CD14-positive monocyte (primary cell): ENCODE measurements around the gene OR10A4. TPM values are rescaled to one million over a fixed set of nuclear protein-coding genes. Genes with fewer than 3 reads are reported as not detected.
A peak's percentile ranks its signal among the peaks of the same experiment; 100 is the strongest.

Experiments
- DNase-seq, 3 donors: peaks; one replicate each; pipeline ENCODE4 v3.0.0-alpha.2; 2011 to 2022
- H2AFZ ChIP-seq: 2 replicates; pipeline ENCODE4 v1.6.0; 2012; ENCODE audit warnings: mild to moderate bottlenecking, low read depth, low read length, inconsistent platforms; ENCODE audit not compliant: insufficient read depth, poor library complexity, severe bottlenecking
- H3K27ac ChIP-seq, 2 donors: 1 replicate in 1 of 2; 2 replicates in 1 of 2; pipeline ENCODE4 v1.5.1; 2012 to 2013; ENCODE audit warnings: low read length in 2 of 2, control low read depth in 1 of 2, inconsistent platforms in 1 of 2, low read depth in 1 of 2, mild to moderate bottlenecking in 1 of 2
- H3K27me3 ChIP-seq, 2 donors: one replicate each; pipeline versions ENCODE4 v1.6.0 to v1.6.1; 2011 to 2013; ENCODE audit warnings: low read length in 2 of 2; ENCODE audit not compliant: control insufficient read depth in 2 of 2, insufficient read depth in 2 of 2
- H3K36me3 ChIP-seq, 2 donors: replicated peaks in 1 of 2; 1 replicate in 1 of 2; 2 replicates in 1 of 2; pipeline versions ENCODE4 v1.5.1 to v1.6.1; 2012 to 2013; ENCODE audit warnings: low read length in 2 of 2, control low read depth in 1 of 2, inconsistent platforms in 1 of 2, mild to moderate bottlenecking in 1 of 2; ENCODE audit not compliant: insufficient read depth in 2 of 2, control insufficient read depth in 1 of 2
- H3K4me1 ChIP-seq, 2 donors: 1 replicate in 1 of 2; 2 replicates in 1 of 2; pipeline versions ENCODE4 v1.5.1 to v1.6.1; 2012 to 2013; ENCODE audit warnings: low read length in 2 of 2, control low read depth in 1 of 2, inconsistent platforms in 1 of 2, mild to moderate bottlenecking in 1 of 2, moderate library complexity in 1 of 2; ENCODE audit not compliant: insufficient read depth in 2 of 2, control insufficient read depth in 1 of 2
- H3K4me2 ChIP-seq: replicated peaks from 2 replicates; pipeline ENCODE3; 2012; ENCODE audit warnings: low read length, moderate library complexity, mild to moderate bottlenecking; ENCODE audit not compliant: poor library complexity, severe bottlenecking; ENCODE audit errors: extremely low read depth
- H3K4me3 ChIP-seq, 3 experiments: fragments of 200-600 bp in 1 of 3; sonication (generic) in 1 of 3; replicated peaks in 1 of 3; 1 replicate in 2 of 3; 2 replicates in 1 of 3; pipeline ENCODE4 v1.5.1; 2011 to 2013; ENCODE audit warnings: low read length in 3 of 3, mild to moderate bottlenecking in 3 of 3, control low read depth in 2 of 3, low read depth in 2 of 3, inconsistent platforms in 1 of 3, moderate library complexity in 1 of 3
- H3K79me2 ChIP-seq: 2 replicates; pipeline ENCODE4 v1.6.0; 2012; ENCODE audit warnings: mild to moderate bottlenecking, control low read depth, inconsistent platforms, low read length, moderate library complexity; ENCODE audit not compliant: insufficient read depth
- H3K9ac ChIP-seq: 2 replicates; pipeline ENCODE4 v1.6.0; 2017; ENCODE audit warnings: low read length, mild to moderate bottlenecking; ENCODE audit not compliant: insufficient read depth, poor library complexity, severe bottlenecking
- H3K9me3 ChIP-seq, 2 donors: replicated peaks in 1 of 2; 1 replicate in 1 of 2; 2 replicates in 1 of 2; pipeline versions ENCODE4 v1.5.1 to v1.6.1; 2012 to 2013; ENCODE audit warnings: low read length in 2 of 2, control low read depth in 1 of 2; ENCODE audit not compliant: control insufficient read depth in 1 of 2, insufficient read depth in 1 of 2
- H4K20me1 ChIP-seq: 2 replicates; pipeline ENCODE4 v1.6.0; 2012; ENCODE audit warnings: mild to moderate bottlenecking, low read length, control low read depth, moderate library complexity; ENCODE audit not compliant: insufficient read depth
- H3K27ac Mint-ChIP-seq, 7 donors: one replicate each; pipeline ENCODE4 v1.8.0; 2020; ENCODE audit warnings: mild to moderate bottlenecking in 7 of 7, mixed read lengths in 7 of 7, moderate library complexity in 6 of 7, inconsistent platforms in 2 of 7
- H3K27me3 Mint-ChIP-seq, 3 donors: one replicate each; pipeline ENCODE4 v1.8.0; 2021 to 2022; ENCODE audit warnings: low read depth in 3 of 3, mild to moderate bottlenecking in 3 of 3, mixed read lengths in 3 of 3, moderate library complexity in 3 of 3, inconsistent platforms in 1 of 3
- H3K36me3 Mint-ChIP-seq, 2 donors: one replicate each; pipeline ENCODE4 v1.8.0; 2020; ENCODE audit warnings: mixed read lengths in 2 of 2, inconsistent platforms in 1 of 2, mild to moderate bottlenecking in 1 of 2
- H3K4me1 Mint-ChIP-seq: one replicate; pipeline ENCODE4 v1.8.0; 2020; ENCODE audit warnings: mild to moderate bottlenecking, mixed read lengths
- H3K4me3 Mint-ChIP-seq, 2 donors: one replicate each; pipeline ENCODE4 v1.8.0; 2020; ENCODE audit warnings: mild to moderate bottlenecking in 2 of 2, mixed read lengths in 2 of 2, moderate library complexity in 1 of 2
- H3K9me3 Mint-ChIP-seq, 7 donors: one replicate each; pipeline ENCODE4 v1.8.0; 2020 to 2022; ENCODE audit warnings: mixed read lengths in 7 of 7, mild to moderate bottlenecking in 6 of 7, moderate library complexity in 6 of 7, inconsistent platforms in 2 of 7
- CTCF ChIP-seq: fragments of 200-600 bp; IDR thresholded peaks from one replicate; pipeline ENCODE4 v1.8.0; 2022; ENCODE audit warnings: antibody characterized with exemption, mild to moderate bottlenecking
- WGBS: methylation state at CpG from one replicate; pipeline ENCODE4 v1.1.5; 2013; ENCODE audit warnings: missing lambda C conversion rate; ENCODE audit not compliant: insufficient coverage; 5-methylcytosine and 5-hydroxymethylcytosine counted together
- intact Hi-C, 2 donors: fragments of 100-400 bp; cut with micrococcal nuclease; formaldehyde crosslinking; loops; one replicate each; pipeline versions ENCODE4 v1.15.0 to v1.15.1; 2023
- polyA plus RNA-seq, 3 donors: library from polyadenylated mRNA; depleted of rRNA in 1 of 3; unstranded in 2 of 3; stranded (reverse) in 1 of 3; fragments of 300-500 nt in 2 of 3; fragments of >200 nt in 1 of 3; fragmentation: Illumina TruSeq in 2 of 3; gene quantifications; 1 replicate in 2 of 3; 2 replicates in 1 of 3; pipeline ENCODE4 v1.2.3, GENCODE V29; 2012 to 2021

The OR10A4 gene
- polyA plus RNA-seq, 3 donors, result not detected

- intact Hi-C loops, result no loop called here
- no peaks in the 10 kb centered on the region for H3K9me3 ChIP-seq
- Mint-ChIP-seq H3K4me3 (no peak within 1 kb of the TSS), H3K27me3 (peaks cover 0 to 2% (median 0%) of the 10 kb centered on the region in 3 donors), H3K36me3 (no peaks in the 10 kb centered on the region), H3K9me3 (peaks cover 0 to 6% (median 0%) of the 10 kb centered on the region in 7 donors), H3K27ac (peak within 1 kb of the TSS in 1 of 7 donors; percentile 19), H3K4me1 (no peaks in the 10 kb centered on the region)
- H3K27ac ChIP-seq, result no peak within 1 kb of the TSS
- no peaks in the 10 kb centered on the region for H3K27me3 ChIP-seq
- H3K9ac ChIP-seq, result no peak within 1 kb of the TSS
- H4K20me1 ChIP-seq, result no peaks in the 10 kb centered on the region
- H2AFZ ChIP-seq, result no peak within 1 kb of the TSS
- no peak within 1 kb of the TSS for H3K4me2 ChIP-seq
- WGBS, result 100% methylated on average over 1 of the region's 1 CpG
- no peak for DNase-seq
- H3K4me1 ChIP-seq, result no peaks in the 10 kb centered on the region
- no peaks in the 10 kb centered on the region for H3K36me3 ChIP-seq
- H3K79me2 ChIP-seq, result no peaks in the 10 kb centered on the region
- no peak for TF ChIP-seq CTCF
- H3K4me3 ChIP-seq, result no peak within 1 kb of the TSS
Measured at GRCh38 chr11:6862961-6863360, 13.5 kb upstream of the OR10A4 start, which contains the start of gene OR10A2. Gene OR10A2, plus strand, starts transcription at chr11:6863057. Its CDS starts 6,698 bp downstream, at chr11:6869755.

- intact Hi-C loops, result no loop called here
- H3K4me3 ChIP-seq, result no peak overlapping the region
- no peaks in the 10 kb centered on the region for H3K9me3 ChIP-seq
- peaks cover 0 to 5% (median 0%) of the 10 kb centered on the region in 7 donors for H3K9me3 Mint-ChIP-seq
- no peak for DNase-seq
- H2AFZ ChIP-seq, result no peak overlapping the region
- no peaks in the 10 kb centered on the region for H4K20me1 ChIP-seq
- H3K27me3 Mint-ChIP-seq, result peaks cover 0 to 2% (median 1%) of the 10 kb centered on the region in 3 donors
- no peak overlapping the region for H3K9ac ChIP-seq
- no peak overlapping the region for H3K4me2 ChIP-seq
- no peaks in the 10 kb centered on the region for H3K4me1 Mint-ChIP-seq
- H3K27ac ChIP-seq, result no peak overlapping the region
- no peaks in the 10 kb centered on the region for H3K4me1 ChIP-seq
- no peaks in the 10 kb centered on the region for H3K36me3 ChIP-seq
- H3K36me3 Mint-ChIP-seq, result no peaks in the 10 kb centered on the region
- no peak for TF ChIP-seq CTCF
- WGBS, result no CpG with 5 or more reads among the region's 1 CpG
- no peak overlapping the region for H3K27ac Mint-ChIP-seq
- H3K27me3 ChIP-seq, result no peaks in the 10 kb centered on the region
- H3K4me3 Mint-ChIP-seq, result no peak overlapping the region
- no peaks in the 10 kb centered on the region for H3K79me2 ChIP-seq
Measured at GRCh38 chr11:6864438-6864837, 12.0 kb upstream of the OR10A4 start.
